Measurements from ENCODE around the gene SHROOM3. TPM values are rescaled to one million over a fixed set of nuclear protein-coding genes. Genes with fewer than 3 reads are reported as not detected.

The SHROOM3 gene
- total and polyA plus RNA-seq, 2 of the 13 experiments (the other 11 are each of a cell fraction or from before 2014, with no cell fraction given): 0.01 TPM; not detected in 1

DNA sequence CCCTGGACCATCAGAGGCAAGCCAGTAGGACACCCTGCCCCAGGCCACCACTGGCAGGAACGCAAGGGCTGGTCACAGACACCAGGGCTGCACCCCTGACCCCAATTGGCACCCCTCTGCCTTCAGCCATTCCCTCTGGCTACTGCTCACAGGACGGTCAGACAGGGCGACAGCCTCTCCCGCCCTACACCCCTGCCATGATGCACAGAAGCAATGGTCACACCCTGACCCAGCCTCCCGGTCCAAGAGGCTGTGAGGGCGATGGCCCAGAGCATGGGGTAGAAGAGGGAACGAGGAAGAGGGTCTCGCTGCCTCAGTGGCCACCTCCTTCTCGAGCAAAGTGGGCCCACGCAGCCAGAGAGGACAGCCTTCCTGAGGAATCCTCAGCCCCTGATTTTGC lies 319.4 kb downstream of the SHROOM3 start:
- TF ChIP-seq ZNF264 (CRISPR knock-in tag; IDR thresholded peaks at IDR 0.05) (no peak), KLF11 (CRISPR knock-in tag; IDR thresholded peaks at IDR 0.05) (no peak), ZNF253 (CRISPR knock-in tag; IDR thresholded peaks at IDR 0.05; ENCODE audit: borderline replicate concordance) (no peak), MIXL1 (CRISPR knock-in tag; IDR thresholded peaks at IDR 0.05) (no peak), ZNF589 (CRISPR knock-in tag; conservative IDR thresholded peaks at IDR 0.05) (no peak), SIX4 (CRISPR knock-in tag; IDR thresholded peaks at IDR 0.05) (no peak), ZNF703 (CRISPR knock-in tag; IDR thresholded peaks at IDR 0.05; ENCODE audit: borderline replicate concordance) (no peak)
- TF ChIP-seq, protein P1, sequence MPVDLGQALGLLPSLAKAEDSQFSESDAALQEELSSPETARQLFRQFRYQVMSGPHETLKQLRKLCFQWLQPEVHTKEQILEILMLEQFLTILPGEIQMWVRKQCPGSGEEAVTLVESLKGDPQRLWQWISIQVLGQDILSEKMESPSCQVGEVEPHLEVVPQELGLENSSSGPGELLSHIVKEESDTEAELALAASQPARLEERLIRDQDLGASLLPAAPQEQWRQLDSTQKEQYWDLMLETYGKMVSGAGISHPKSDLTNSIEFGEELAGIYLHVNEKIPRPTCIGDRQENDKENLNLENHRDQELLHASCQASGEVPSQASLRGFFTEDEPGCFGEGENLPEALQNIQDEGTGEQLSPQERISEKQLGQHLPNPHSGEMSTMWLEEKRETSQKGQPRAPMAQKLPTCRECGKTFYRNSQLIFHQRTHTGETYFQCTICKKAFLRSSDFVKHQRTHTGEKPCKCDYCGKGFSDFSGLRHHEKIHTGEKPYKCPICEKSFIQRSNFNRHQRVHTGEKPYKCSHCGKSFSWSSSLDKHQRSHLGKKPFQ (CRISPR knock-in tag; IDR thresholded peaks at IDR 0.05; ENCODE audit: insufficient replicate concordance): no peak
- TF ChIP-seq, protein P2, sequence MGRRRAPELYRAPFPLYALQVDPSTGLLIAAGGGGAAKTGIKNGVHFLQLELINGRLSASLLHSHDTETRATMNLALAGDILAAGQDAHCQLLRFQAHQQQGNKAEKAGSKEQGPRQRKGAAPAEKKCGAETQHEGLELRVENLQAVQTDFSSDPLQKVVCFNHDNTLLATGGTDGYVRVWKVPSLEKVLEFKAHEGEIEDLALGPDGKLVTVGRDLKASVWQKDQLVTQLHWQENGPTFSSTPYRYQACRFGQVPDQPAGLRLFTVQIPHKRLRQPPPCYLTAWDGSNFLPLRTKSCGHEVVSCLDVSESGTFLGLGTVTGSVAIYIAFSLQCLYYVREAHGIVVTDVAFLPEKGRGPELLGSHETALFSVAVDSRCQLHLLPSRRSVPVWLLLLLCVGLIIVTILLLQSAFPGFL (CRISPR knock-in tag; IDR thresholded peaks at IDR 0.05): no peak
- TF ChIP-seq, protein P3, sequence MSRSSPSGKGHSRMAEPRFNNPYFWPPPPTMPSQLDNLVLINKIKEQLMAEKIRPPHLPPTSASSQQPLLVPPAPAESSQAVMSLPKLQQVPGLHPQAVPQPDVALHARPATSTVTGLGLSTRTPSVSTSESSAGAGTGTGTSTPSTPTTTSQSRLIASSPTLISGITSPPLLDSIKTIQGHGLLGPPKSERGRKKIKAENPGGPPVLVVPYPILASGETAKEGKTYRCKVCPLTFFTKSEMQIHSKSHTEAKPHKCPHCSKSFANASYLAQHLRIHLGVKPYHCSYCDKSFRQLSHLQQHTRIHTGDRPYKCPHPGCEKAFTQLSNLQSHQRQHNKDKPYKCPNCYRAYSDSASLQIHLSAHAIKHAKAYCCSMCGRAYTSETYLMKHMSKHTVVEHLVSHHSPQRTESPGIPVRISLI (CRISPR knock-in tag; IDR thresholded peaks at IDR 0.05; ENCODE audit: borderline replicate concordance): no peak
- TF ChIP-seq, protein P4, sequence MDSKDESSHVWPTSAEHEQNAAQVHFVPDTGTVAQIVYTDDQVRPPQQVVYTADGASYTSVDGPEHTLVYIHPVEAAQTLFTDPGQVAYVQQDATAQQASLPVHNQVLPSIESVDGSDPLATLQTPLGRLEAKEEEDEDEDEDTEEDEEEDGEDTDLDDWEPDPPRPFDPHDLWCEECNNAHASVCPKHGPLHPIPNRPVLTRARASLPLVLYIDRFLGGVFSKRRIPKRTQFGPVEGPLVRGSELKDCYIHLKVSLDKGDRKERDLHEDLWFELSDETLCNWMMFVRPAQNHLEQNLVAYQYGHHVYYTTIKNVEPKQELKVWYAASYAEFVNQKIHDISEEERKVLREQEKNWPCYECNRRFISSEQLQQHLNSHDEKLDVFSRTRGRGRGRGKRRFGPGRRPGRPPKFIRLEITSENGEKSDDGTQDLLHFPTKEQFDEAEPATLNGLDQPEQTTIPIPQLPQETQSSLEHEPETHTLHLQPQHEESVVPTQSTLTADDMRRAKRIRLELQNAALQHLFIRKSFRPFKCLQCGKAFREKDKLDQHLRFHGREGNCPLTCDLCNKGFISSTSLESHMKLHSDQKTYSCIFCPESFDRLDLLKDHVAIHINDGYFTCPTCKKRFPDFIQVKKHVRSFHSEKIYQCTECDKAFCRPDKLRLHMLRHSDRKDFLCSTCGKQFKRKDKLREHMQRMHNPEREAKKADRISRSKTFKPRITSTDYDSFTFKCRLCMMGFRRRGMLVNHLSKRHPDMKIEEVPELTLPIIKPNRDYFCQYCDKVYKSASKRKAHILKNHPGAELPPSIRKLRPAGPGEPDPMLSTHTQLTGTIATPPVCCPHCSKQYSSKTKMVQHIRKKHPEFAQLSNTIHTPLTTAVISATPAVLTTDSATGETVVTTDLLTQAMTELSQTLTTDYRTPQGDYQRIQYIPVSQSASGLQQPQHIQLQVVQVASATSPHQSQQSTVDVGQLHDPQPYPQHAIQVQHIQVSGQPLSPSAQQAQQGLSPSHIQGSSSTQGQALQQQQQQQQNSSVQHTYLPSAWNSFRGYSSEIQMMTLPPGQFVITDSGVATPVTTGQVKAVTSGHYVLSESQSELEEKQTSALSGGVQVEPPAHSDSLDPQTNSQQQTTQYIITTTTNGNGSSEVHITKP (CRISPR knock-in tag; IDR thresholded peaks at IDR 0.05; ENCODE audit: low read depth): no peak
- TF ChIP-seq, protein P5, sequence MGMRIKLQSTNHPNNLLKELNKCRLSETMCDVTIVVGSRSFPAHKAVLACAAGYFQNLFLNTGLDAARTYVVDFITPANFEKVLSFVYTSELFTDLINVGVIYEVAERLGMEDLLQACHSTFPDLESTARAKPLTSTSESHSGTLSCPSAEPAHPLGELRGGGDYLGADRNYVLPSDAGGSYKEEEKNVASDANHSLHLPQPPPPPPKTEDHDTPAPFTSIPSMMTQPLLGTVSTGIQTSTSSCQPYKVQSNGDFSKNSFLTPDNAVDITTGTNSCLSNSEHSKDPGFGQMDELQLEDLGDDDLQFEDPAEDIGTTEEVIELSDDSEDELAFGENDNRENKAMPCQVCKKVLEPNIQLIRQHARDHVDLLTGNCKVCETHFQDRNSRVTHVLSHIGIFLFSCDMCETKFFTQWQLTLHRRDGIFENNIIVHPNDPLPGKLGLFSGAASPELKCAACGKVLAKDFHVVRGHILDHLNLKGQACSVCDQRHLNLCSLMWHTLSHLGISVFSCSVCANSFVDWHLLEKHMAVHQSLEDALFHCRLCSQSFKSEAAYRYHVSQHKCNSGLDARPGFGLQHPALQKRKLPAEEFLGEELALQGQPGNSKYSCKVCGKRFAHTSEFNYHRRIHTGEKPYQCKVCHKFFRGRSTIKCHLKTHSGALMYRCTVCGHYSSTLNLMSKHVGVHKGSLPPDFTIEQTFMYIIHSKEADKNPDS (CRISPR knock-in tag; IDR thresholded peaks at IDR 0.05): no peak

More for the DNA sequence above, 319.4 kb downstream of the SHROOM3 start:
- POLR2A ChIA-PET: no interaction called here
- CTCF ChIA-PET (ENCODE audit: low intra/inter-chr PET ratio, low total read pairs): no interaction called here
- Histone ChIP-seq H4K20me1 (ENCODE audit: insufficient read depth, low read length) (no peaks in the 10 kb centered on the region), H3K36me3 (replicated peaks in 1 of 2; ENCODE audit: control insufficient read depth in 1 of 2, insufficient read depth in 2 of 2, low read length in 2 of 2) (no peaks in the 10 kb centered on the region), H3K4me3 (replicated peaks in 1 of 3; ENCODE audit: insufficient read depth in 1 of 3, low read depth in 2 of 3, low read length in 3 of 3) (no peak overlapping the region), H3K4me2 (ENCODE audit: low read depth, low read length) (no peak overlapping the region), H3K79me2 (ENCODE audit: insufficient read depth, low read length) (no peaks in the 10 kb centered on the region), H3K9ac (ENCODE audit: insufficient read depth, low read depth, low read length) (no peak overlapping the region), H3K27me3 (ENCODE audit: control insufficient read depth in 1 of 2, insufficient read depth in 2 of 2, low read length in 2 of 2) (no peaks in the 10 kb centered on the region; a peak in 2 of 5 replicates), H2AFZ (ENCODE audit: low read length) (no peak overlapping the region), H3K4me1 (ENCODE audit: insufficient read depth, low read length) (no peaks in the 10 kb centered on the region), H3K27ac (ENCODE audit: extremely low read length, insufficient read depth, low read length) (no peak overlapping the region), H3K9me3 (ENCODE audit: low read length) (no peaks in the 10 kb centered on the region)
- in situ Hi-C loops (cut with HindIII; ENCODE audit: extremely low pct_ligation_motif_present, low pct_unique_long_range_greater_than_20kb) (loop anchor here (5.0 kb wide), 1 partner anchor 247 kb away; no protein-coding TSS in a partner anchor), intact Hi-C loops (cut with micrococcal nuclease; ENCODE audit: unreplicated experiment) (no loop called here)
- no TSS peak for BruUV-seq (replicated peaks)
- 36% methylated on average over 3 of the region's 10 CpGs for WGBS (ENCODE audit: low lambda C conversion rate)
- DNase-seq (ENCODE audit: low spot score) (no peak), ATAC-seq (no peak), FAIRE-seq (no peak)

Data from HepG2 (cell line).